ENCODE data around the gene RAB7B. TPM values are rescaled to one million over a fixed set of nuclear protein-coding genes. Genes with fewer than 3 reads are reported as not detected.

Gene RAB7B
- total and polyA plus RNA-seq, 12 donors: 0.49 to 4.0 (median 1.2) TPM

GRCh38 chr1:205963352-205964155 is 39.6 kb downstream of the RAB7B start:
- intact Hi-C loops (cut with DNase I): loop anchor here in 1 of 10 donors (5.0 kb wide), 1 partner anchor 36 kb away; no protein-coding TSS in a partner anchor

DNA sequence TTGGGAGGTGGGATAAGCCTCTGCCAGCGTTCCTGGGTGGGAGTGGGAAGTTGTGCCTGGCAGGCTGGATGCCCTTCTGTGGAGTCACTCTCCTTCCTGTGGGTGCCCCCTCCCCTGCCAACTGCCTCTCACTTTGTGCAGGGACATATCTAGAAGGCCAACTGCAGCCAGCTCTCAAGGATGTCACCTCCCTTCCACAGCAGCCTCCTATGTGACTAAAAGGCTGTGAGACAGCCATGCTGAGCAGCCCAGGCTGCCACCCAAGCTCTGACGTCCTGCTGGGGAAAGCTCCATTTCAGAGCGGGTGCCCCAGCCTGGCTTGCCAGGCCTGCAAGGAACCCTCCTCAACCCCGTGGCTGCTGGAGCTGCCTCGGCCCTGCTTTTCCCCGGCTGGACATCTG is 40.4 kb downstream of the RAB7B start:
- DNase-seq (no peak), ATAC-seq (peak in 1 of 8 donors; percentile 21)
- Histone ChIP-seq H3K4me1 (peaks cover 6 to 27% (median 21%) of the 10 kb centered on the region in 9 donors), H3K9me3 (no peaks in the 10 kb centered on the region), H3K27ac (no peak overlapping the region), H3K27me3 (no peaks in the 10 kb centered on the region), H3K36me3 (no peaks in the 10 kb centered on the region), H3K4me3 (no peak overlapping the region)
- intact Hi-C loops (cut with DNase I): loop anchor here in 1 of 10 donors (5.0 kb wide), 1 partner anchor 36 kb away; no protein-coding TSS in a partner anchor
- 81 to 86% methylated on average over 6 of the region's 6 CpGs for WGBS, 2 donors
- TF ChIP-seq CTCF (IDR thresholded peaks at IDR 0.05): no peak

More at GRCh38 chr1:205963352-205964155, 39.6 kb downstream of the RAB7B start:
- Histone ChIP-seq H3K4me1 (peaks cover 6 to 27% (median 21%) of the 10 kb centered on the region in 9 donors), H3K4me3 (no peak overlapping the region), H3K36me3 (no peaks in the 10 kb centered on the region), H3K9me3 (no peaks in the 10 kb centered on the region), H3K27me3 (no peaks in the 10 kb centered on the region), H3K27ac (no peak overlapping the region)
- no peak for DNase-seq
- no peak for TF ChIP-seq CTCF (IDR thresholded peaks at IDR 0.05)
- no peak for ATAC-seq
- 88 to 92% methylated on average over 16 of the region's 16 CpGs for WGBS, 2 donors

GRCh38 chr1:205961991-205962820 is 41.0 kb downstream of the RAB7B start:
- H3K36me3 ChIP-seq: no peaks in the 10 kb centered on the region
- intact Hi-C loops (cut with DNase I): loop anchor here in 1 of 10 donors (5.0 kb wide), 1 partner anchor 35 kb away; no protein-coding TSS in a partner anchor
- no peak overlapping the region for H3K4me3 ChIP-seq
- TF ChIP-seq CTCF (IDR thresholded peaks at IDR 0.05): no peak
- H3K9me3 ChIP-seq: no peaks in the 10 kb centered on the region
- H3K27me3 ChIP-seq: no peaks in the 10 kb centered on the region
- WGBS, 2 donors: 30 to 34% methylated on average over 9 of the region's 9 CpGs
- DNase-seq (peak in 1 of 2 donors; percentile 48), ATAC-seq (peak in 3 of 8 donors; percentile 40 to 67 (median 54))
- peak overlapping the region in 2 of 10 donors; percentile 41 to 60 for H3K27ac ChIP-seq
- peaks cover 6 to 27% (median 21%) of the 10 kb centered on the region in 9 donors for H3K4me1 ChIP-seq

- Histone ChIP-seq H3K27me3 (peaks cover 0 to 3% (median 0%) of the 10 kb centered on the region in 7 donors), H3K4me1 (peaks cover 6 to 27% (median 21%) of the 10 kb centered on the region in 9 donors), H3K27ac (peak overlapping the region in 2 of 10 donors; percentile 41 to 70), H3K9me3 (no peaks in the 10 kb centered on the region), H3K4me3 (no peak overlapping the region), H3K36me3 (no peaks in the 10 kb centered on the region)
- intact Hi-C loops (cut with DNase I): loop anchor here in 1 of 10 donors (5.0 kb wide), 1 partner anchor 34 kb away; no protein-coding TSS in a partner anchor
- no peak for TF ChIP-seq CTCF (IDR thresholded peaks at IDR 0.05)
- DNase-seq (peak in 1 of 2 donors; percentile 33), ATAC-seq (peak in 7 of 8 donors; percentile 30 to 82 (median 65))
- WGBS, 2 donors: 17 to 38% methylated on average over 2 of the region's 2 CpGs
Measured at GRCh38 chr1:205961405-205961804, 41.8 kb downstream of the RAB7B start.

Measured in heart right ventricle (tissue), 16 donors.